ENCODE data around the gene AKR1C8. TPM values are rescaled to one million over a fixed set of nuclear protein-coding genes. Genes with fewer than 3 reads are reported as not detected.
"Not testable (repeated sequence)": the region's sequence is repeated elsewhere in the genome, so short reads cannot be mapped to it uniquely, and the experiment has no call there.

Gene AKR1C8
- total RNA-seq, 3 donors from 2014 or later: not detected

GRCh38 chr10:5135581-5135980, 49.4 kb downstream of the AKR1C8 start:
- H3K4me1 ChIP-seq (ENCODE audit: low read depth): no peaks in the 10 kb centered on the region
- no peak for TF ChIP-seq CTCF (IDR thresholded peaks at IDR 0.05)
- H3K9me3 ChIP-seq: peaks cover 20% of the 10 kb centered on the region
- no peak overlapping the region for H3K4me3 ChIP-seq
- ATAC-seq (no peak), DNase-seq (no peak)
- intact Hi-C loops (cut with DNase I, micrococcal nuclease): no loop called here
- no peaks in the 10 kb centered on the region for H3K36me3 ChIP-seq (ENCODE audit: low read depth)

- no peaks in the 10 kb centered on the region for H3K9me3 ChIP-seq
- no peak for DNase-seq
- ATAC-seq: no peak
- no peak for TF ChIP-seq CTCF (IDR thresholded peaks at IDR 0.05)
- H3K4me1 ChIP-seq (ENCODE audit: low read depth): no peaks in the 10 kb centered on the region
- H3K4me3 ChIP-seq: no peak overlapping the region
- H3K36me3 ChIP-seq (ENCODE audit: low read depth): no peaks in the 10 kb centered on the region
- intact Hi-C loops (cut with DNase I, micrococcal nuclease): no loop called here
Measured at GRCh38 chr10:5125315-5126044, 59.5 kb downstream of the AKR1C8 start.

GRCh38 chr10:5123886-5124285, 61.1 kb downstream of the AKR1C8 start:
- no peaks in the 10 kb centered on the region for H3K4me1 ChIP-seq (ENCODE audit: low read depth)
- H3K4me3 ChIP-seq: no peak overlapping the region
- ATAC-seq (no peak), DNase-seq (no peak)
- no peaks in the 10 kb centered on the region for H3K36me3 ChIP-seq (ENCODE audit: low read depth)
- H3K9me3 ChIP-seq: no peaks in the 10 kb centered on the region
- intact Hi-C loops (cut with DNase I, micrococcal nuclease): no loop called here
- TF ChIP-seq CTCF (IDR thresholded peaks at IDR 0.05): no peak

GRCh38 chr10:5119997-5120396, 65.0 kb downstream of the AKR1C8 start:
- H3K4me1 ChIP-seq (ENCODE audit: low read depth); intact Hi-C loops (cut with DNase I, micrococcal nuclease); H3K4me3 ChIP-seq; H3K9me3 ChIP-seq; H3K36me3 ChIP-seq (ENCODE audit: low read depth); ATAC-seq; DNase-seq: not testable (repeated sequence)

GRCh38 chr10:5117026-5117425, 67.9 kb downstream of the AKR1C8 start:
- ATAC-seq (no peak), DNase-seq (no peak)
- H3K9me3 ChIP-seq: no peaks in the 10 kb centered on the region
- no peak for TF ChIP-seq CTCF (IDR thresholded peaks at IDR 0.05)
- no peaks in the 10 kb centered on the region for H3K36me3 ChIP-seq (ENCODE audit: low read depth)
- H3K4me1 ChIP-seq (ENCODE audit: low read depth): no peaks in the 10 kb centered on the region
- H3K4me3 ChIP-seq: no peak overlapping the region
- intact Hi-C loops (cut with DNase I, micrococcal nuclease): no loop called here

- no peak for ATAC-seq
- no peak for DNase-seq
- TF ChIP-seq CTCF (IDR thresholded peaks at IDR 0.05): no peak
Measured at GRCh38 chr10:5116621-5117020, 68.3 kb downstream of the AKR1C8 start.

GRCh38 chr10:5109861-5110260, 75.1 kb downstream of the AKR1C8 start:
- H3K4me1 ChIP-seq (ENCODE audit: low read depth); DNase-seq; ATAC-seq; H3K4me3 ChIP-seq; H3K36me3 ChIP-seq (ENCODE audit: low read depth); H3K9me3 ChIP-seq: not testable (repeated sequence)
- intact Hi-C loops (cut with DNase I, micrococcal nuclease): loop anchor here in 1 of 2 donors (10.0 kb wide), 1 partner anchor 265 kb away; no protein-coding TSS in a partner anchor

More at GRCh38 chr10:5116621-5117020, 68.3 kb downstream of the AKR1C8 start:
- Histone ChIP-seq H3K4me3 (no peak overlapping the region), H3K4me1 (ENCODE audit: low read depth) (no peaks in the 10 kb centered on the region), H3K9me3 (no peaks in the 10 kb centered on the region), H3K36me3 (ENCODE audit: low read depth) (no peaks in the 10 kb centered on the region)
- intact Hi-C loops (cut with DNase I, micrococcal nuclease): no loop called here

All from mucosa of descending colon (tissue), 3 donors.